ENCODE results near the gene RNF214.

The RNF214 gene

DNA sequence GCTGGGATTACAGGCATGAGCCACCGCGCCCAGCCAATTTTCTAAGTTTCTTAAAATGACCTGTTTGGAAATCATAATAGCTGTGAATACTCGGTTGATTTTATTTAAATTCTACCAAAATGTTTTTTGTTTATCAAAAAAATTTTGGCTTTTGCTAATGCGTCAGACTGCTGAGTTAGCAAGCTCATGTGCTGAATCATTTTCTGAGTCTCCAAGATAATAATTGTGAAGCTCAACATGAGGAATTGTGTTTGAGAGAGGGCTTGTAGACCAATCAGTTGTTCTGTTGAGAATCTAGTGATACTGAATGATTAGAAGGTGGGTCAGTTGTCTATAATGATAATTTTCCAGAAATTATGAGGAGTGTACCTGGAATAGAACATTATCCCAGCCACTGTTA is 15.9 kb downstream of the RNF214 start (continued):
- TF ChIP-seq ARNTL (CRISPR knock-in tag; IDR thresholded peaks at IDR 0.05; ENCODE audit: borderline replicate concordance, low read depth), result no peak
- no peak for TF ChIP-seq ZNF8 (CRISPR knock-in tag; IDR thresholded peaks at IDR 0.05)
- TF ChIP-seq RARB (CRISPR knock-in tag; IDR thresholded peaks at IDR 0.05), result no peak

DNA sequence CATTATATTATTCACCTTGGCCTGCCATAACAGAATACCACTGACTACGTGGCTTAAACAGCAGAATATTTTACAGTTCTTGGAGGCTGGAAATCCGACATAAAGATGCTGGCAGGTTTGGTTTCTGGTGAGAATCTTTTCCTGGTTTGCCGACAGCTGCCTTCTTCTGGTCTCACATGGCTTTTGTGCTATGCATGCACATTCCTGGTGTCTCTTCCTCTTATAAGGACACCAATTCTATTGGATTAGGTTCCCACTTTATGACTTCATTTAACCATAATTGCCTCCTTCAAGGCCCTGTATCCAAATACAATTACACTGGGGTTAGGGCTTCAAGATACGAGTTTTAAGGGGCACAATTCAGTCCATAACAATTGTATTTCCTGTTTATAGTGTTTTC is 17.1 kb downstream of the RNF214 start:
- ATAC-seq, result no peak
- TF ChIP-seq TCF4 (CRISPR knock-in tag; IDR thresholded peaks at IDR 0.05; ENCODE audit: borderline replicate concordance) (no peak), SNAI2 (CRISPR knock-in tag; IDR thresholded peaks at IDR 0.05) (no peak)
- TF ChIP-seq, protein P1, sequence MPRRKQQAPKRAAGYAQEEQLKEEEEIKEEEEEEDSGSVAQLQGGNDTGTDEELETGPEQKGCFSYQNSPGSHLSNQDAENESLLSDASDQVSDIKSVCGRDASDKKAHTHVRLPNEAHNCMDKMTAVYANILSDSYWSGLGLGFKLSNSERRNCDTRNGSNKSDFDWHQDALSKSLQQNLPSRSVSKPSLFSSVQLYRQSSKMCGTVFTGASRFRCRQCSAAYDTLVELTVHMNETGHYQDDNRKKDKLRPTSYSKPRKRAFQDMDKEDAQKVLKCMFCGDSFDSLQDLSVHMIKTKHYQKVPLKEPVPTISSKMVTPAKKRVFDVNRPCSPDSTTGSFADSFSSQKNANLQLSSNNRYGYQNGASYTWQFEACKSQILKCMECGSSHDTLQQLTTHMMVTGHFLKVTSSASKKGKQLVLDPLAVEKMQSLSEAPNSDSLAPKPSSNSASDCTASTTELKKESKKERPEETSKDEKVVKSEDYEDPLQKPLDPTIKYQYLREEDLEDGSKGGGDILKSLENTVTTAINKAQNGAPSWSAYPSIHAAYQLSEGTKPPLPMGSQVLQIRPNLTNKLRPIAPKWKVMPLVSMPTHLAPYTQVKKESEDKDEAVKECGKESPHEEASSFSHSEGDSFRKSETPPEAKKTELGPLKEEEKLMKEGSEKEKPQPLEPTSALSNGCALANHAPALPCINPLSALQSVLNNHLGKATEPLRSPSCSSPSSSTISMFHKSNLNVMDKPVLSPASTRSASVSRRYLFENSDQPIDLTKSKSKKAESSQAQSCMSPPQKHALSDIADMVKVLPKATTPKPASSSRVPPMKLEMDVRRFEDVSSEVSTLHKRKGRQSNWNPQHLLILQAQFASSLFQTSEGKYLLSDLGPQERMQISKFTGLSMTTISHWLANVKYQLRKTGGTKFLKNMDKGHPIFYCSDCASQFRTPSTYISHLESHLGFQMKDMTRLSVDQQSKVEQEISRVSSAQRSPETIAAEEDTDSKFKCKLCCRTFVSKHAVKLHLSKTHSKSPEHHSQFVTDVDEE (CRISPR knock-in tag; IDR thresholded peaks at IDR 0.05), result no peak
- TF ChIP-seq, protein P2, sequence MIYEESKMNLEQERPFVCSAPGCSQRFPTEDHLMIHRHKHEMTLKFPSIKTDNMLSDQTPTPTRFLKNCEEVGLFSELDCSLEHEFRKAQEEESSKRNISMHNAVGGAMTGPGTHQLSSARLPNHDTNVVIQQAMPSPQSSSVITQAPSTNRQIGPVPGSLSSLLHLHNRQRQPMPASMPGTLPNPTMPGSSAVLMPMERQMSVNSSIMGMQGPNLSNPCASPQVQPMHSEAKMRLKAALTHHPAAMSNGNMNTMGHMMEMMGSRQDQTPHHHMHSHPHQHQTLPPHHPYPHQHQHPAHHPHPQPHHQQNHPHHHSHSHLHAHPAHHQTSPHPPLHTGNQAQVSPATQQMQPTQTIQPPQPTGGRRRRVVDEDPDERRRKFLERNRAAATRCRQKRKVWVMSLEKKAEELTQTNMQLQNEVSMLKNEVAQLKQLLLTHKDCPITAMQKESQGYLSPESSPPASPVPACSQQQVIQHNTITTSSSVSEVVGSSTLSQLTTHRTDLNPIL (CRISPR knock-in tag; IDR thresholded peaks at IDR 0.05; ENCODE audit: low read depth), result no peak

DNA sequence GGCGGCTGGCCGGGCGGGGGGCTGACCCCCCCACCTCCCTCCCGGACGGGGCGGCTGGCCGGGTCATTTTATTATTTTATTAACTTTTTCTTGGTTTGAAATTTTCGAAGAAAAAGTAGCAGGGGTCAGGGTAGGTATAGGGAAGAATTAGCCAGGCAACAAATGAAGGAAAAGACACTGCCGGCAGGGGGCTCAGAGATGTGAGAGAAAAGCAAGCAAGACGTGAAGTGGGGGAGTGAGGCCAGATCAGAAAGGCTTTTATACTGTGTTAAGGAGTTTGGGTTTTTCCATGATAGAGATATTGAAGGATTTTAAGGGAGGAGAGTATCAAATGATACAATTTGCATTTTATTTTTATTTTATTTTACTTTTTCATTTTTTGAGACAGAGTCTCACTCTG is 19.0 kb downstream of the RNF214 start:
- no peak for ATAC-seq
- TF ChIP-seq OSR1 (CRISPR knock-in tag; IDR thresholded peaks at IDR 0.05) (no peak), ZNF70 (CRISPR knock-in tag; IDR thresholded peaks at IDR 0.05) (no peak)

DNA sequence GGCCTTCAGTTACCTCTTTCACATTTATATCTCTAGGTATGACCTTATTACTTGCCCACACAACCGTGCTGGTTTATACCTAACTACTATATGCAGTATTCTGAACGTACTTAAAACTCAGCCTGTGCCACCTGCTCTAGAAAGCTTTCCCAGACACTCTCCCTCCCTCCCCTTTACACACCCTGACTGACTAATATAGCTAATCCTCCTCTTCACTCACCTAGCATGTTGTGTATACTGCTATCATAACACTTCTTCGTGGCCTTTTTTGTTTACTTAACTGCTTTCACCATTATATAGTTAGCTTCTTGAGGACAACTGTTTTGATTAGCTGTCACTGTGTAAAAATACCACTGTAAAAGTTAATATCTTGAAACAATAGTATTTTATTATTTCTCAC is 23.5 kb downstream of the RNF214 start:
- ATAC-seq, result no peak
- TF ChIP-seq ZNF70 (CRISPR knock-in tag; IDR thresholded peaks at IDR 0.05) (no peak), ARNTL (CRISPR knock-in tag; IDR thresholded peaks at IDR 0.05; ENCODE audit: borderline replicate concordance, low read depth) (no peak), PPARA (CRISPR knock-in tag; IDR thresholded peaks at IDR 0.05; ENCODE audit: borderline replicate concordance) (no peak), ESRRG (CRISPR knock-in tag; IDR thresholded peaks at IDR 0.05) (no peak), ZFP3 (CRISPR knock-in tag; IDR thresholded peaks at IDR 0.05) (no peak), OSR1 (CRISPR knock-in tag; IDR thresholded peaks at IDR 0.05) (no peak), ZFP30 (CRISPR knock-in tag; IDR thresholded peaks at IDR 0.05) (no peak), ZNF8 (CRISPR knock-in tag; IDR thresholded peaks at IDR 0.05) (no peak), SNAI2 (CRISPR knock-in tag; IDR thresholded peaks at IDR 0.05) (no peak), GLIS3 (CRISPR knock-in tag; IDR thresholded peaks at IDR 0.05) (no peak), TOX (CRISPR knock-in tag; IDR thresholded peaks at IDR 0.05; ENCODE audit: borderline replicate concordance) (no peak), CSDC2 (CRISPR knock-in tag; IDR thresholded peaks at IDR 0.05) (no peak)
- TF ChIP-seq, protein P3, sequence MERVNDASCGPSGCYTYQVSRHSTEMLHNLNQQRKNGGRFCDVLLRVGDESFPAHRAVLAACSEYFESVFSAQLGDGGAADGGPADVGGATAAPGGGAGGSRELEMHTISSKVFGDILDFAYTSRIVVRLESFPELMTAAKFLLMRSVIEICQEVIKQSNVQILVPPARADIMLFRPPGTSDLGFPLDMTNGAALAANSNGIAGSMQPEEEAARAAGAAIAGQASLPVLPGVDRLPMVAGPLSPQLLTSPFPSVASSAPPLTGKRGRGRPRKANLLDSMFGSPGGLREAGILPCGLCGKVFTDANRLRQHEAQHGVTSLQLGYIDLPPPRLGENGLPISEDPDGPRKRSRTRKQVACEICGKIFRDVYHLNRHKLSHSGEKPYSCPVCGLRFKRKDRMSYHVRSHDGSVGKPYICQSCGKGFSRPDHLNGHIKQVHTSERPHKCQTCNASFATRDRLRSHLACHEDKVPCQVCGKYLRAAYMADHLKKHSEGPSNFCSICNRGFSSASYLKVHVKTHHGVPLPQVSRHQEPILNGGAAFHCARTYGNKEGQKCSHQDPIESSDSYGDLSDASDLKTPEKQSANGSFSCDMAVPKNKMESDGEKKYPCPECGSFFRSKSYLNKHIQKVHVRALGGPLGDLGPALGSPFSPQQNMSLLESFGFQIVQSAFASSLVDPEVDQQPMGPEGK (CRISPR knock-in tag; IDR thresholded peaks at IDR 0.05; ENCODE audit: borderline replicate concordance), result no peak
- TF ChIP-seq, protein P2 (CRISPR knock-in tag; IDR thresholded peaks at IDR 0.05; ENCODE audit: low read depth), result no peak
- TF ChIP-seq, protein P4, sequence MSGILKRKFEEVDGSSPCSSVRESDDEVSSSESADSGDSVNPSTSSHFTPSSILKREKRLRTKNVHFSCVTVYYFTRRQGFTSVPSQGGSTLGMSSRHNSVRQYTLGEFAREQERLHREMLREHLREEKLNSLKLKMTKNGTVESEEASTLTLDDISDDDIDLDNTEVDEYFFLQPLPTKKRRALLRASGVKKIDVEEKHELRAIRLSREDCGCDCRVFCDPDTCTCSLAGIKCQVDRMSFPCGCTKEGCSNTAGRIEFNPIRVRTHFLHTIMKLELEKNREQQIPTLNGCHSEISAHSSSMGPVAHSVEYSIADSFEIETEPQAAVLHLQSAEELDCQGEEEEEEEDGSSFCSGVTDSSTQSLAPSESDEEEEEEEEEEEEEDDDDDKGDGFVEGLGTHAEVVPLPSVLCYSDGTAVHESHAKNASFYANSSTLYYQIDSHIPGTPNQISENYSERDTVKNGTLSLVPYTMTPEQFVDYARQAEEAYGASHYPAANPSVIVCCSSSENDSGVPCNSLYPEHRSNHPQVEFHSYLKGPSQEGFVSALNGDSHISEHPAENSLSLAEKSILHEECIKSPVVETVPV (CRISPR knock-in tag; IDR thresholded peaks at IDR 0.05), result no peak

DNA sequence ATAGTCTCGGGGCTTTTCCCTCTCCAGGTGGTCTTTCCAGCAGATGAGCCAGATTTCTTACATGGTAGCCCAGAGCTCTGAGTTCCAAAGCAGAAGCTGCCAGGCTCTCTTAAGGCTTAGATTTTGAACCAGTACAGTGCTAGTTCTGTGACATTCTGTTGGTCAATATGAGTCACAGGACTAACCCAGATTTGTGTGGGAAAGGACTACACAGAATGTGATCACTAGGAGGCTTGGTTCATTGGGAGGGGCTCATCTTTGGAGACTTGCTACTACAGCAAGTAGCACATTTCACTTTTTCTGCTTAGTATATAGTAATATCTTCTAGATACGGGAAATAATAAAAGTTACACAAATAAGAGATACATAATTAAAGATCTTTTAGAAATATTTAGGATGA is 24.1 kb downstream of the RNF214 start:
- ATAC-seq, result no peak; the same call in 2 of the 3 replicates
- no peak for TF ChIP-seq TOX (CRISPR knock-in tag; IDR thresholded peaks at IDR 0.05; ENCODE audit: borderline replicate concordance)

All from SK-N-SH treated with all-trans-retinoic acid at 6 μM for 48 hours (cell line).